HuH-7.5 (cell line): ENCODE measurements around the gene RASAL2.
"Not testable (repeated sequence)": the region's sequence is repeated elsewhere in the genome, so short reads cannot be mapped to it uniquely, and the experiment has no call there.

Experiments
- DNase-seq: peaks from one replicate; pipeline ENCODE4 v3.0.0; 2011; ENCODE audit warnings: low spot score

The RASAL2 gene

DNA sequence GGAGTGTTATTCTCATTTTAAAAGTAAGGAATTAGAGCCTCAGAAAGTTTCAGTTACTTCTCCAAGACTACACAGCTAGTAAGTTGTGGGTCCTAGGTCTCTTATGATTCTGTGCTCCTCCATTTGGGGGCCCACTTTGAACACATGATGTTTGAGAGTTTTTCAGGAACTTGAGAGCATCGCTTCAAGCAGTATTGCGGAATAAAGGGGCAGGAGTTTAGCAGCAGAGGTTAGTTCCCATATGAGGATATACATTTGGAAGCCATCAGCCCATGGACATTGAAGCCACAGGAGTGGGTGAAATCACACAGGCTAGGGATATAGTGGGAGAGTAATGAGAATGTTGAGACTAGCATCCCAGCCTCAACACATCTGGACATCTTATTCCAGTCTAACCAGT, 143.2 kb downstream of the RASAL2 start:
- no peak for DNase-seq

DNA sequence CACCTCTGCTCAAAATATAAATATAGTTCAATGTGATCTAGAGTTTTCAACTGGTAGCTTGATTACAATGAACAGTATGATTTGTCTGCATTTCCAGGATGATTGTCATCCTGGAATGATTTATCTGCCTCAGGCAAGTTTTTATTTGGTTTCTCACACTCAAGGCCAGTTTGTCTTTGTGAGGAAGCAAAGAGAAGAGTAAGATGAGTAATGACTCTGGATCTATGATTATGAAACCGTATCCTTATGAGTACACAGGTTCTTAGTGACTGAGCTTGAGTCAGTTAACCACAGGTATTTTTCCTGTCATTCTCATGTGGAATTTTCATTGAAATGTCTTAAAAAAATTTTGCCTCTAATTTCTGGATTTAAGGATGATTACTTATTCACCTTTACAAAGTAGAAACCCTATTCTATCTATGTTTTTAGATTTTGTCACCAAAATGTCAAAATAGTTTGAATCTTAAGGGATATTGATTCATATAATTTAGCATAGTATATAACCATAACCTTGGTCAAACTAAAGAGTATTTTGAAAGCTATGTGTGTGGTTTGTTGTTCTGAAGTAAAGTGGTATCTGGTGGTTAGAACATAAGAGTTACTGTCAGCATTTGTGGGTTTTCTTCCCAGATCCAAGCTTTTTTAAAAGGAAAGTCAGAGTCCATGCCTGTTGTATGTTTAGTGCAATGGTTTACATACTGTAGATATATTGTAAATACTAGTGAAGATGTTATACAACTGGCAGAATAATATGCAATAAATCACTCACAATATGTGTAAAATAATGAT, 145.0 kb downstream of the RASAL2 start:
- no peak for DNase-seq

DNA sequence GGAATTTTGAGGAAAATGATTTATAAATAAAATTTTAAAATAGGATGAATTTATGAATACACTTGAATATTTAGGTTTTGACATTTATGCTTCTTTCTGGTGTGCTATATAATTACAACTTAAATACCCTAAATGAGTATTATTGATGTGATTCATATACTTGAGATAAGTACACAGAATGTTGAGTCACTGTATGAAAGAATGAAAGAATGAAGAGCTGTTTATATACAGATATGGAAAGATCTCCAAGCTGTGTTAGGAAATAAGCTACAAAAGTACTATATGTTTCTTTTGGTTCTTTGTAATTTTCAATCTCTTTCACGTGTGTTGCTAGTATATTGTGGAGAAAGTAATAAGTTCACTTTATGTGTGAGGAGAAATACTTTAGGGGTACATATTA, 147.2 kb downstream of the RASAL2 start:
- no peak for DNase-seq

DNA sequence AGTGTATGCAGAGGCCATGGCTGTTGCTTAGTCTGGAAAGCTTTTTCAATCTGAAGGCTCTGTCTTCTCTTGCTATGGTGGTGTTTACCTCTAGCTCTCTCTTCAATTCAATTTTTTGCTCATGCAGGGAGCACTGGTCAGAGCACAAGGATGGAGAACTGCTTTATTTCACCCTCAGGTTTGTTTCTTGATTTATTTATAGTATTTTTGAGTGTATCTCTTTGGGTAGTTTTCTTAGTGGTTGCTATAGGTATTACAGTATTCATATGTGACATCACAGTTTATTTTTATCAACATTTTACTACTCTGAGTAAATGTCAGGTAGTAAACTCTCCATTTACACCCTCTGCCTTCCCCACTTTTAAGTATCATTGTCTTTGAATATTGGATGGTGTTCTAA, 147.9 kb downstream of the RASAL2 start:
- DNase-seq: no peak

DNA sequence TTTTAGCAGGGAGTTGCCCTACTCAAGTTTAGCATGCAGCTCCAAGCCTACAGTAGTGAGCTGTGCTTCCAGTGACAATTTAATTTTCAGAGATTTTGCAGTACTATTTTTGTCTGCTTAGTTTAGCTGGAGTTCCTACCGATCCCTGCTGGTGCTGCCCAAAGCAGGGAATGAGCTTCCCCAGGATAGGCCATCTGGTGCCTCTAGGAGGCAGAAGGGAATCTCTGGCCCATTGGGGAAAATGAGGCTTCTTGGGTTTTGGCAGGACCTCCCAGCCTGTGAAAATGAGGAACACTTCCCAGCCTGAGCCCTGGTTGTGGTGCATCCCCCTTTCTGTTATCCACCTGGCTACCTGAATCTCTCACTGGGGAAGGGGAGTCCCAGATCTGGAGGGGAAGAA, 149.2 kb downstream of the RASAL2 start:
- no peak for DNase-seq

DNA sequence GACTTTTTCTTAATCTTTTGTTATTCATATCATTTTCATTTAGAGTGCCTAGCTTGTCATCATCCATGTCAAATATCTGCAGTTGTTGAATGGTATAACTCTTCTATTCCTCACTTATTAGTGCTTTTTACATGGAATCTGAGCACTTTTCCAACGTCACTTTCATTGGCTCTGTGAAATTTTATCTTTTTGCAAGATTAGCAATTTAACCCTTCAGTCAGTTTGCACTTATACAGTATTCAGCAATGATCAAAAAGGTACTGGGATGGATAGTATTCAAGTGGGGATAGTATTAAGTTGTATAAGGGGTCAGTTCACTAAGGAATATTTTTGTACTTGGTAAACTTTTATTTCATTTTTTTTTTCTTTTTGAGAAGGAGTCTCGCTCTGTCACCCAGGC, 150.0 kb downstream of the RASAL2 start:
- DNase-seq: no peak

DNA sequence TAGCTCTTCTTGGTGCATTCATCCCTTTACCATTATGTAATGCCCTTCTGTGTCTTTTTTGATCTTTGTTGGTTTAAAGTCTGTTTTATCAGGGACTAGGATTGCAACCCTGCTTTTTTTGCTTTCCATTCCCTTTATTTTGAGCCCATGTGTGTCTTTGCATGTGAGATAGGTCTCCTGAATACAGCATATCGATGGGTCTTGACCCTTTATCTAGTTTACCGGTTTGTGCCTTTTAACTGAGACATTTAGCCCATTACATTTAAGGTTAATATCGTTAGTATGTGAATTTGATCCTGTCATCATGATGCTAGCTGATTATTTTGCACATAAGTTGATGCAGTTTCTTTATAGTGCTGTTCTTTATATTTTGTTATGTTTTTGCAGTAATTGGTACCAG, 154.4 kb downstream of the RASAL2 start:
- DNase-seq: not testable (repeated sequence)

DNA sequence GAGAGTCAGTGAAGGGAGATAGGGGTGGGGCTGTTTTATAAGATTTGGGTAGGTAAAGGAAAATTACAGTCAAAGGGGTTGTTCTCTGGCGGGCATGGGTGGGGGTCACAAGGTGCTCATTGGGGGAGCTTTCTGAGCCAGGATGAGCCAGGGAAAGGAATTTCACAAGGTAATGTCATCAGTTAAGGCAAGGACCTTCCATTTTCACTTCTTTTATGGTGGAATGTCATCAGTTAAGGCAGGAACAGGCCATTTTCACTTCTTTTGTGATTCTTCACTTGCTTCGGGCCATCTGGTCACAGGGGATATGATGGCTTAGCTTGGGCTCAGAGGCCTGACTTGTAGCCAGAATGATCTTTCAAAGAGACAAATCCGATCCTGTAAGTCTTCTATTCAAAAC, 159.7 kb downstream of the RASAL2 start:
- not testable (repeated sequence) for DNase-seq

DNA sequence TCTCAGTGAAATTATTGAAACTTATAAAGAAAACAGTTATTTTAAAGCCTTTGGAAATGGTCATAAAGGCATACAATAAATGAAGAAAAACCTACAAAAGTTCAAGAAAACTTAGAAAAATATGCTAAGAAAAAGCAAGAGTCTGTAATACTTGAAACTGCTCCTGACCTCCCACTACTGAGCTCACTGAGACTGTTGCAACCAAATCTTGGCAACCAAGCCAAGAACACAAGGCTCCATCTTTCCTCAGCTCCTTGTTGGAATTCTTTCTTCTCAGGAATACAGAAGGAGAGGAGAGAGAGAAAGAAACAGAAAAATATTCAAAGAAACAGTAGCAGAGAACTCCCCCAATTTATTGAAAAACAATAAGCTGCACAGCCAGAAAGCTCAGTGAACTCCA, 160.5 kb downstream of the RASAL2 start:
- no peak for DNase-seq

DNA sequence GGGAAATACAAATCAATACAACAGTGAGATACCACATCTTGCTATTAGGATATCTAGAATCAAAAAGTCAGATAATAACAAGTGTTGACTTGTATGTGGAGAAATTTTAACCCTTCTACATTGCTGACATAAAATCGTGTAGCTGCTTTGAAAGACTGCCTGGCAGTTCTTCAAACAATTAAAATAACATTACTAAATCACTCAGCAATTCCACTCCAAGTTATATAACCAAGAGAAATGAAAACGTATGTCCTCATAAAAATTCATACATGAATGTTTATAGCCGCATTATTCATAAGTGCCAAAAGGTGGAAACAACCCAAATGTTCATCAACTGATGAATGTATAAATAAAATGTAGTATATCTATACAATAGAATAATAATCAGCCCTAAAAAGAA, 164.6 kb downstream of the RASAL2 start:
- no peak for DNase-seq

DNA sequence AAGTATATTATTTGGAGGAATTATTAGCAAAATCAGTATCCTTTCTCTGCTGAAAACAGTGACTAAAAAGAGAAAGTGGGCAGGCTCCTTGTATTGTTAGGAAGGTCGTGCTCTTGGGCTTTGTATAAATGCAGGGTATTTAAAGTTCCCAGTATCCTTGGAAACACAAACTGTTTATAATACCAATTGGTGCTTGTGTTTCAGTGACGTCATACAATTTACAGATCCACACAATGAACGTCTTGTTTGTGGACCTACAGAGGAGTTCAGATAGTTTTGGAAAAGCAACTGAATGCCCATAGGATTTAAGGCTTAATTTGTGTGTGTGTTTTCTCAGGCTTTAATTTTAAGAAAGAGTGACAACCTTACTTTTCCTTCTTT, 168.2 kb downstream of the RASAL2 start:
- DNase-seq: no peak

DNA sequence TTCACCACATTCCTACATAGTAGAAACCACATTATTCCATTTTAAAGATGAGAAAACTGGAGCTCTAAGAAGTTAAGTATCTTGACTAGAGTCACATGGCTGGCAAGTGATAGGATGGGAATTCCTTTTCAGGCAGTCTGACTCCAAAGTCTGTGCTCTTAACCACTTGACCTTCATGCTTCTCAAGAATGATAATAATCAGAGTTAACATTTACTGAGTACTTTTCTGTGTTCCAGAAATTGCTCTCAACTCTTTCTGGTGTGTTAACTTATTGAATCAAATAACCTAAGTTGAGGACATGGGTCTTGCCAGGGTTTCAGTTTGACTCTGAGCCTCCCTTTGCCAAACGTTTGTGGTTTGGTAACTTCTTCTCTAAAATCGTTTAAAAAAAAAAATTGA, 169.4 kb downstream of the RASAL2 start:
- no peak for DNase-seq

DNA sequence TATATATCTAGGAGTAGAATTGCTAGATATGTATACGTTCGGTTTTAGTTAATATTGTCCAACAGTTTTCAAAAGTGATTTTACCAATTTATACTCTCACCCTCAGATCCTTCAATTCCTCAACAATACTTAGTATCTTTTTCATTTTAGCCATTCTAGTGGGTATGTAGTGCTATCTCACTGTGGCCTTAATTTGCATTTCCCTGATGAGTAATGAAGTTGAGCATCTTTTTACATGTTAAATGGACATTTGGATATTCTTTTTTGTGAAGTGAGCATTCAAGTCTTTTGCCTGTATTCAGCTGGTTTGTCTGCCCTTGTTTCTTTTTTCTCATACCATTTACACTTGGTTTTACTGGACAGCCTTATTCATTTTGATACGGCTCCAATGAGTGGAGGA, 172.2 kb downstream of the RASAL2 start:
- DNase-seq: no peak

DNA sequence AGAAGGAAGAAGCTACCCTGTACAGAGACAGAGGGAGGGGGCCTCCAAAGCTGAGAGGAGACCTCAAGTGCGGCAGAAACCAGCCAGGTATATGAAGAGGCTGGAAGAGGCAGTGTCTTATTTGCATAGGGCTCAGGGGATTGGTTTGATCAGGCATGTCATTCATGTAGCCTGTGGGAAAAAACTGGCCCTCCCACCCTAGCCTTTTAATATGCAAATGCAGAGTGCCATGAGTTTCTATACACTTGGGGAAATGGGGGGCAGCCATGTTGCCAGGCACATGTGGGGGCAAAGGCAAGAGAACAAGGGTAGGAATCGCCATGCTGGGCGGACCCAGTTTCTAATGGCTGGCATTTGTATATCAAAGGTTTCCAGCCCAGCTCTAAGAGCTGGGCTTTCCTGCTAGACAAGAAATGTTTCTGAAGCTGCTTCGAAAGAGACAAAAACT, 172.7 kb downstream of the RASAL2 start:
- DNase-seq: no peak

DNA sequence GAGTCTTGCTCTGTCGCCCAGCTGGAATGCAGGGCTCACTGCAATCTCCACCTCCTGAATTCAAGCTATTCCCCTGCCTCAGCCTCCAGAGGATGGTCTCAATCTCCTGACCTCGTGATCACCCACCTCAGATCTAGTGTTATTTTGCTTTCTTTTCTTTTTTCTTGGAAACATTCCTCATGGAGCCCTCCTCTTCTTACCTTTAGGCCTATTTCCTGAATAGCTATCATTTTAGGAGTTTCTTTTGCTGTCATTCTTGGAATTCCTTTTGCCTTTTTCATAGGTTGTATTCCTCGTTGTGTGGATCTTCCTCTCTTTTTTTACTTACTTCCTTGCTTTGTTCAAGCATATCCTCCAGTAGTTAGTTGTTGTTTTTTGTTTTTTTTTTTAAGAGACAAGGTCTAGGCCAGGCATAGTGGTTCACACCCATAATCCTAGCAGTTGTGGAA, 173.8 kb downstream of the RASAL2 start:
- no peak for DNase-seq

DNA sequence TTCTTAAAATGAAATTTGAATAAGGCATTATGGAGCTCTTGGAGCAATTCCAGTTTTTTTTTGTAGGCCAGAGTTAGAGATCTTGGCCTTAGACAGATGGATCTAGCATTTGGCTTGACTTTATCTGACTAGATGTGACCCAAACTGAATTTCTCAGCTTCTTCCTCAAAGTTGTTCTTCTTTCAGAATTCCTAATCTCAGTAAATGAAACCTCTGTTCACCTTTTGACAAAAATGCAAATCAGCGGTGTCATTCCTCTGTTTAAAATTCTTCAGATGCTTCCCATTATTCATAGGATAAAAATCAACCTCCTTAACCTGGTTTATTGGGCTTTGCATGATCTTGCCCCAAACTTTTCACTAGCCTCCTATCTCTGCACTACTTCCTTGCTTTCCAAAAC, 177.6 kb downstream of the RASAL2 start:
- no peak for DNase-seq

DNA sequence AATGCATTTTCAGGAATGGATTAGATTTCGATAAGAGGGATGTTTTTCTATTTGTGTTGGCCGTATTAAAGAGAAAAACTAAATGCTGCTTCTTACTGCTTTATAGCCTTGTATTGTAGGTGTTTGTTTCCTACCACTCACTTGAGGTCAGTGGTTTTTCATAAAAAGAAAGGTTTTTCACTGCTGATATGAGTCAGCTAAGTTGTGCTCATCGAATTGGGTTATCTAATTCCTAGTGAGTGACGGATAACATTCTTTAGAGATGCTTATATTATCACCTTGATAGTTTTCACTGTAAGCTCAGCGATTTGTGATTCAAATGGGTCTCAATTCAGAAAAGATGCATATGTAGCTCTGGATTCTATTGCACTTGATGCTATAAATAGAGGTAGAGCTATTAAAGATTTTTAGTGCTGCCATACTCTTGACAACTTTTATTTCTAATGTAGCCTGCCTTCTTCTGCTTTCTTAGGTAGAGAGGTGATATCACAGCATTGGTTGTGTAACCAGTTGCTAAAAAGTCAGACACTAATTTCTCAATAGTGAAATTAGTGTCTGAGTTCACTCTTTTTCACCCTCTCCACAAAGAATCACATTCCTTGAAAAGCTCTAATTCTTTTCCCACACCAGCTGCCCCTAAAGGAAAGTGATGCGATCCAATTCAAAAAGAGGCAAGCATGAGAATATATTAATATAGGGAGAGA, 180.0 kb downstream of the RASAL2 start:
- no peak for DNase-seq

DNA sequence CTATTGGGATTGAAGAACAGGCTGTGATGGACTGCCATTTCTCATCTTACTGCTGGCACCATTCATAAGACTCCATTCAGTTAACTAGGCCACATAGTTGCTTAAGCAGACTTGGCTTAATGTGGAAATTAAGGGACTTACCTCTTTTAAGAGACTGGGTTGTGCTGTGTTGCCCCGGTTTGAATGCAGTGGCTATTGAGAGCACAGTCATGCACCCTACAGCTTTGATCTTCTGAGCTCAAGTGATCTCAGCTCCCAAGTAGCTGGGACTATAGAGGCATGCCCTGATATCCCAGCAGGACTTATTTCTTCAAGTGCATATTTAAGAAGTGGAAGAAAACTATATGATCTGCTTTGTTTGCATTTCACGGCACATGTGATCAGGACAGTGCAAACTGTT, 181.1 kb downstream of the RASAL2 start:
- DNase-seq: no peak

DNA sequence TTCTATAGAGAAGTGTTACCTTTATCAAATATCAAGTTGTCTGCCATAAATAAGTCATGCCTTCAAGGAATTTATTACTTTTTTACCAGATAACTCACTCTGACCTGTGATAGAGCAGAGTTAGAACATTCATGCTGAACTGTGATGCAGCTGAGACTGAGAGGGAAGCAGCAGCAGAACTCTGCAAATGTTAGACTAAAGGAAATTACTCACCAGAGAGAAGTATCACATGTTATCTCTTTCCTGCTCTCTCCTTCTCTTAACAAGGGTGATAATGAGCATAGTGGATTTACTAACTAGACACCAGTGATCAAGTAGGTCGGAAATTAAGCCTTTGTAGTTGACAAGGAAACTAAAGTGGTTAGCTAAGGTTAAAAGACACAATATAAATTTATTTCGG, 181.6 kb downstream of the RASAL2 start:
- no peak for DNase-seq

DNA sequence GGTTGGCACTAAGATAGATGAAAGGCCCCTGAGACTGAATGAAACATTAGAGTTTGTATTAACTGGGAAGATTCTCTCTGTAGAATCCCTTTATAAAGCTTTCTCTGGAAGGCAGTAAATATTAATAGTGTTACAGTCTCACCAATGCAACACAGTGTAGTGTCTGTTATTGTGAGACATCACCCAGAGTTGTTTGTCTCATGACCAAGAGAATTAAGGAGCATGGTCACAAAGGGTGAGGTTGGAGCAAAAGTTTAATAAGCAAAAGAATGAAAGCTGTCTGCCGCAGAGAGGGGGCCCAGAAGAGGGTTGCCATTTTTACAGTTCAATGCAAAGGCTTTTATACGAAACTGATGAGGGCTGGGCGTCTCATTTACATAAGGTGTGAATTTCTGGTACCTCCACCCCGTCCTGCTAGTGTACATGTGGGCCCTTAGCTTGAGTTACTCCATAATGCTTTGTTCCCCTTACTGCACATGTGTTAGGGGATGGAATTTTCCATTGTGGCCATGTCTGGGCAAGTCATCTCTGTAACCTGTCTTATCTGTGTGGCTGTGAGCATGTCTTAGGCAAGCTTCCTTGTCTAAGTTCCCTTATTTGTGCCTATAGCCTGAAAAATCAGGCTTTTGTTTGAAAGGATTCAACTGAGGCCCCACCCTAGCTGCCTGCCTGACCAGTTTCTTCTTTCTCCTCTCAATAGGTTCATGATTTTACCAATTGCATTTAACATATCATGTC, 184.1 kb downstream of the RASAL2 start:
- DNase-seq: no peak

DNA sequence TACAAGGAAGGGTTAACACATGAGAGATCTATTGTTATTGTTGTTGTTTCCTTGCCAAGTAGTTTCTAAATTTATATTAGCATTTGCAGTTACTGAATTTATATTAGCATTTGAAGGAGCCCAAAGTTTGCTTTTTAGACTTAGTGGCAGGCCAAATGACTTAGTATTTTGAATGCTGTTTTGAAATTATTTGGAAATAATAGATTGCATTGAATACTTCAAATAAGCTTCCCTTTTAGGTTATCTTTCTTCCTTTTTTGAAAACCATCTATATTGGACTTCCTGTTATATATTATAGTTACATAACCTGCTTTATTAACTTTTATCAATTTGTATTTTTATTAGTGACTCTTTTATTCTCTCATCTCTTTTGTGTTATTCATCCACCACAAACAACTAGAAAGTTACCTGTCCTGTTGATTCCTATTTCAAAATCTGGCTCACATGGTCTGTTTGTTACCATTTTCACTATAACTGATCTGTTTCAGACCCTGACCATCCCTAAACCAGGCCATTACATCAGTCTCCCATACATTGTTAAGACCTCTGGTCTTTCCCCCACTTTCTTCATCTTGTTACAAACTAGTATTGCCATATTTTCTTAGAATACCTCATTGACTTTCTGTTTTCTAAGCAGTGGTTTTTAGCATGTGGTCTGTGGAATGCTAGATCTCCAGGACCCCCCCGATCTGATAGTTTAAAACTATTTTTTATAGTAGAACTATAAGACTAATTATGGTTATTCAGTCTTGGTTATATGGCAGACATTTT, 185.2 kb downstream of the RASAL2 start:
- no peak for DNase-seq

DNA sequence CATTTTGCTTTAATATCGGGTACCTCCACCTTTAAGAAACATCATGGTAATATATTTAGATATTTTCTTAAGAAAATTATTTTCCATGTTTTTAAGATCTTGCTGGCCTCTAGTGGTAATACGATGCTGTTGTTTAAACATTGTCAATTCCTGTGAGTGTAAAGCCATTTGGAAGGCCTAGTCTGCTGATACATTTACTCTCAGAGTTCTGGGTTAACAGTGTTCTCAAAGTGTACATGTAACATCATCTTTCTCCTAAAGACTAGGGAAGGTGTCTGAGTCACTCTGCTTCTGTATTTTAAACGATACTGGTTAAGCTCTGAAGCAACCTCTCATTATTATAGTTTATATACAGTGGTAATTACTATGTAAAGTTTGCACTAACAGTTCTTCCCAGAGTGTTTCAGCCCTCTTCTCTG, 189.1 kb downstream of the RASAL2 start:
- no peak for DNase-seq
